GM12892 (cell line): Measurements from ENCODE around the gene NCOA5.
"Not testable (repeated sequence)": the region's sequence is repeated elsewhere in the genome, so short reads cannot be mapped to it uniquely, and the experiment has no call there.

Experiments
- DNase-seq: peaks from one replicate; pipeline ENCODE4 v3.0.0; 2011; ENCODE audit not compliant: insufficient read length
- FAIRE-seq: peaks from 2 replicates; lab custom pipeline; 2011; peaks lifted over from hg19 to GRCh38; lab: Jason Lieb, UNC
- POLR2A ChIP-seq: IDR thresholded peaks from 2 replicates; pipeline ENCODE4 v1.6.1; 2011; ENCODE audit warnings: low read depth, low read length, control low read depth
- POLR2AphosphoS5 ChIP-seq: IDR thresholded peaks from 2 replicates; pipeline ENCODE4 v1.6.1; 2011; ENCODE audit warnings: low read depth, low read length, control low read depth
- TAF1 ChIP-seq: IDR thresholded peaks from 2 replicates; pipeline ENCODE4 v1.6.1; 2011; ENCODE audit warnings: low read depth, mild to moderate bottlenecking, control low read depth, low read length, borderline replicate concordance

The NCOA5 gene

DNA sequence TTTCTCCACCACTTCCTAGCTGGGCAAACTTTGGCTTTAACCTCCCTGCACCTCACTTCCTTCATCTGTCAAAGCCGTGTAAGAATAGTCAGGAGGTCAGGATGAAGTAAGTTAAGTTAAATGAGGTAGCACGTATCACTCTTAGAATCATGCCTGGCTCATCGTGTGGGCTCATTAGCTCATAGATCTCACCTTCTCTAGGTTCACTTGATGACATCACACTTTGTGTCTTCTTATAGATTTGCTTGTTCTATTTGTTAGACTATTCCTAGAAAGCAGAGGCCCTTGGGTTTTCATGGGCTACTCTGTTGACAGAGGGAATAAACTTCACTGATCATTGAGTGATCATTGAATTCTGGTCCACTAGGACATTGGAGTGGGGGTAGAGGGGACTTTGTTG is 12.2 kb upstream of the NCOA5 start:
- DNase-seq (no peak), FAIRE-seq (no peak)
- TF ChIP-seq TAF1 (no peak), POLR2A (no peak), POLR2AphosphoS5 (no peak)

DNA sequence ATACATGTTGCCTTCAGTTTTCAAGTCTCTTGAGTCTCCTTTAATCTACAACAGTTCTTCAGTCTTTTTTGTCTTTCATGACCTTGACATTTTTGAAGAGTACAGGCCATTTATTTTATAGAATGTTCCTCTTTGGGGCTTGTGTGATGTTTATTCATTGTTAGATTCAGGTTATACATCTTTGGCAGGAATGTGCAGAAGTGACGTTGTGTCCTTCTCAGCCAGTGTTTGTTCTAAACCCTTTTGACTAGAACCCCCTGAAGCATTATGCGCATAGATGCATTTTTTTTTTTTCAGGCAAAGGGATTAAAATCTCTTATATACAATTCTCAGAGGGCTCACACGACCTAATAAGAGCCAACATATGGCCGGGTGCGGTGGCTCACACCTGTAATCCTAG is 11.2 kb upstream of the NCOA5 start:
- DNase-seq (no peak), FAIRE-seq (no peak)
- TF ChIP-seq POLR2A (no peak), TAF1 (no peak), POLR2AphosphoS5 (no peak)

DNA sequence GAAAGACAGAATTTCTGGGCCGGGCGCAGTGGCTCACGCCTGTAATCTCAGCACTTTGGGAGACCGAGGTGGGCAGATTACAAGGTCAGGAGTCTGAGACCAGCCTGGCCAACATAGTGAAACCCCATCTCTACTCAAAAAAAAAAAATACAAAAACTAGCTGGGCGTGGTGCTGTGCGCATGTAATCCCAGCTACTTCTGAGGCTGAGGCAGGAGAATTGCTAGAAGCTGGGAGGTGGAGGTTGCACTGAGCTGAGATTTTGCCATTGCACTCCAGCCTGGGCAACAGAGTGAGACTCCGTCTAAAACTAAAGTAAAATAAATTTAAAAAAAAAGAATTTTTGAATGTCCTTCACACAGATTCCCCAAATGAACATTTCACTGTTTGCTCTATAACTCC is 10.7 kb upstream of the NCOA5 start:
- FAIRE-seq = not testable (repeated sequence)

DNA sequence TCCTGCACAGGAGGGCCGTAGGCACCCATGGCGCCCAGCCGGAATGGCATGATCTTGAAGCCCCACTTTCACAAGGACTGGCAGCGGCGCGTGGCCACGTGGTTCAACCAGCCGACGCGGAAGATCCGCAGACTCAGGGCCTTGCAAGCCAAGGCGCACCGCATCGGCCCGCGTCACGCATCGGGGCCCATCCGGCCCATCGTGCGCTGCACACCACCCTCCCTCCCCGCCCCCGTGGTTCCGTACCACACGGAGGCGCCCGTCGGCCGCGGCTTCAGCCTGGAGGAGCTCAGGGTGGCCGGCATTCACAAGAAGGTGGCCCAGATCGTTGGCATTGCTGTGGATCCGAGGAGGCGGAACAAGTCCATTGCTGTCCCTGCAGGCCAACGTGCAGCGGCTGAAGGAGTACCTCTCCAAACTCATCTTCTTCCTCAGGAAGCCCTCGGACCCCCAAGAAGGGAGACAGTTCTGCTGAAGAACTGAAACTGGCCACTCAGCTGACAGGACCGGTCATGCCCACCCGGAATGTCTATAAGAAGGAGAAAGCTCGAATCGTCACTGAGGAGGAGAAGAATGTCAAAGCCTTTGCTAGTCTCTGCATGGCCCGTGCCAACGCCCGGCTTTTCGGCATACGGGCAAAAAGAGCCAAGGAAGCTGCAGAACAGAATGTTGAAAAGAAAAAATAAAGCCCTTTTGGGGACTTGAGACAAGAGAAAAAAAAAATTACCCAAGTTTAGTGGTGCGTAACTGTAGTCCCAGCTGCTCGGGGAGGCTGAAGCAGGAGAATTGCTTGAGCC is 9.9 kb upstream of the NCOA5 start:
- DNase-seq (no peak), FAIRE-seq (peak; percentile 95)
- TF ChIP-seq POLR2A (no peak), TAF1 (no peak), POLR2AphosphoS5 (no peak)

More for the DNA sequence above, 10.7 kb upstream of the NCOA5 start:
- DNase-seq = not testable (repeated sequence)

DNA sequence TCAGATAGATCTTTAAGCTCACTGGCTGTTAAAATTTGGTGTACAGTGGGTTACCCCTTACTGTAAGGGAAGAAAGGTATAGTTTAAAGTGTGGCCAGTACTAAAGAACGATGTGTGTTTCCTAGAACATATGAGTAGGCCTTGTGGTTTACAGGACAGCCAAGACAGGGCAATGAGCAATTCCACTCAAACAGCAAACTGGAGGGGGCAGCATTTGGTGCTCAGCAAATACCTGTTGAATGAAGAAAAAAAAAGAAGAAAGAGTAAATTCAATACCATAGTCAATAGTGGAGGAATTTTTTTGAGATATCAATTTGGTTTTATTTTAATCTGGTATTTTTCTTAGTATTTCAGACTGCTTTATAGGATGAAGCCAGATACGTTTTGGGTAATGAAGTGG is 3.8 kb upstream of the NCOA5 start:
- DNase-seq (no peak), FAIRE-seq (no peak)
- TF ChIP-seq TAF1 = no peak
- TF ChIP-seq POLR2A = no peak
- no peak for TF ChIP-seq POLR2AphosphoS5

DNA sequence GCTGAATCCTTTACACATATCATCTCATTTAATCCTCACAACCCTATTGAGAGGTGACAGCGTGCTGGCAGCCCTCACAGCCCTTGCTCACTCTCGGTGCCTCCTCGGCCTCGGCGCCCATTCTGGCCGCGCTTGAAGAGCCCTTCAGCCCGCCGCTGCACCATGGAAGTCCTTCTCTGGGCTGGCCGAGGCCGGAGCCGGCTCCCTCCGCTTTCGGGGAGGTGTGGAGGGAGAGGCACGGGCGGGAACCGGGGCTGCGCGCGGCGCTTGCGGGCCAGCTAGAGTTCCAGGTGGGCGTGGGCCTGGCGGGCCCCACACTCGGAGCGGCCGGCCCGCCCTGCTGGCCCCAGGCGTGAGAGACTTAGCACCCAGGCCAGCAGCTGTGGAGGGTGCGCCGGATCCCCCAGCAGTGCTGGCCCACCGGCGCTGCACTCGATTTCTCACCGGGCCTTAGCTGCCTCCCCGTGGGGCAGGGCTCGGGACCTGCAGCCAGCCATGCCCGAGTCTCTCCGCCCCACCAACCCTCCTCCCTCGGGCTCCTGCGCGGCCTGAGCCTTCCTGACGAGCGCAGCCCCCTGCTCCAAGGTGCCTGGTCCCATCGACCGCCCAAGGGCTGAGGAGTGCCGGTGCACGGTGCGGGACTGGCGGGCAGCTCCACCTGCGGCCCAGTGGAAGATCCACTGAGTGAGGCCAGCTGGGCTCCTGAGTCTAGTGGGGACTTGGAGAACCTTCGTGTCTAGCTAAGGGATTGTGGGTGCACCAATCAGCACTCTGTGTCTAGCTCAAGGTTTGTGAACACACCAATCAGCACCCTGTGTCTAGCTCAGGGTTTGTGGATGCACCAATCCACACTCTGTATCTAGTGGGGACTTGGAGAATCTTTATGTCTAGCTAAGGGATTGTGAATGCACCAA is 2.1 kb upstream of the NCOA5 start:
- not testable (repeated sequence) for FAIRE-seq, DNase-seq

DNA sequence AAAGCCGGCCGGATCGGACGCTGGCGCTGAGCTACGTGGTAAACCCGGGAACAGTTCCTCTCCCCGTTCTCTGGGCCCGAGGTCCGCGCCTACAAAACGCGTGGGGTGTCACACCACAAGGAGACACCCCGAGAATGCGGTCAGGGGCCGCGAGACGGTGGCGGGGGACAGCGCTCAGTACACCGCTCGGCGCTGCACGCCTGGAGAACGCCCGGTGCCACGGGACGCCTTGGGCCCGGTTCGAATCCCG is 670 bp downstream of the NCOA5 start:
- TF ChIP-seq POLR2AphosphoS5 (no peak), TAF1 (no peak)
- DNase-seq = no peak

DNA sequence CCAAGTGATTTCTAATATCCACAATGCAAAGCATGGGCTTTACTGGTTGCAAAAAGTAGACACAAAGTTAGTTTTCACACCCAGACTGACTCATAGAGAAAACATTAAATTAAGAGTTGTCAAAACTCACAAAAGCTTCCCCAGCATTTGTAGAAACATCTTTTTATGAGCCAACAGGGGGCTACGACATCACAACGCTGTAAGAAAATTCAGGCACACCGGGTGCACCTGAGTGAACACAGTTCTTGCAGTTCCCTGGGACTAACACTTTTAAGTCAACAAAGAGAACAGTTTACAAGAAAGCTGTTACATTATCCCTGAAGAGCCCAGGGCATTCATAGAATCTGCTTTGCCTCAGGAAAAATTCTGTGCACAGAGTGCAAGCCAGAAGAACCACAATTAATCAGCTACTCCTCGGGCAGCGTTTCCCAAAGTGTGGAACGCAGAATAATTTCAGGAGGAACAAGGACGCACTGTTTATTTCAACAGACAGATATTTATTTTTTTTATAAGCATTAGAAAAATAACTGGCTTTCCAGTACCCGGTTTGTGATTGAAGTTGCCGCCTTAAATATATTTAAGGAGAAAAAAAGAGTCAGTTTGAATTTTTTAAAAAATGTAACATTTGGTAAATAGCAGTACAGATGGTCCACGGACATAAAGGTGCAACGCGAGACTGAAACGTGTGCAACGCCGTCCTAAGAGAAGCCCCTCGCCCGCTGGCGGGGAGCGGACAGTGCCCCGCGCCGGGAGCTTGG is 1.2 kb downstream of the NCOA5 start:
- DNase-seq = no peak

More for the DNA sequence above, 670 bp downstream of the NCOA5 start:
- peak; percentile 38 for FAIRE-seq

DNA sequence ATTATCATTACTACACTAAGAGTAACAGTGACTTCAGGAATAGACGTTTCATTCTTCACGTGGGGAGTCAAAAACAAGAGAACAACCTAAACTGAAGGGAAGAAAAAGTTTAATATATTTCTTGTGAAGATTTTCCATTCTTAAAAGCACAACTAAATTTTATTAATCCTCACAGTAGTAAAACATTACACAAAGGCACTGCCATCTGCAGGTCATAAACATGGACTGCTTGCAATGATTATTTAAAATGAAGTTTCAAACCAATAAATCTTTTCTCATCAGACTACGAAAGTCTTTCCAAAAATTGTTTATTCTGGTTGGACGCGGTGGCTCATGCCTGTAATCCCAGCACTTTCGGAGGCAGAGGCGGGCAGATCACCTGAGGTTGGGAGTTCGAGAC is 2.6 kb downstream of the NCOA5 start:
- FAIRE-seq (no peak), DNase-seq (no peak)
- no peak for TF ChIP-seq POLR2AphosphoS5
- TF ChIP-seq TAF1 = no peak
- TF ChIP-seq POLR2A = no peak

More for the DNA sequence above, 1.2 kb downstream of the NCOA5 start:
- TF ChIP-seq POLR2A = no peak
- no peak for TF ChIP-seq TAF1
- no peak for TF ChIP-seq POLR2AphosphoS5
- FAIRE-seq = no peak

DNA sequence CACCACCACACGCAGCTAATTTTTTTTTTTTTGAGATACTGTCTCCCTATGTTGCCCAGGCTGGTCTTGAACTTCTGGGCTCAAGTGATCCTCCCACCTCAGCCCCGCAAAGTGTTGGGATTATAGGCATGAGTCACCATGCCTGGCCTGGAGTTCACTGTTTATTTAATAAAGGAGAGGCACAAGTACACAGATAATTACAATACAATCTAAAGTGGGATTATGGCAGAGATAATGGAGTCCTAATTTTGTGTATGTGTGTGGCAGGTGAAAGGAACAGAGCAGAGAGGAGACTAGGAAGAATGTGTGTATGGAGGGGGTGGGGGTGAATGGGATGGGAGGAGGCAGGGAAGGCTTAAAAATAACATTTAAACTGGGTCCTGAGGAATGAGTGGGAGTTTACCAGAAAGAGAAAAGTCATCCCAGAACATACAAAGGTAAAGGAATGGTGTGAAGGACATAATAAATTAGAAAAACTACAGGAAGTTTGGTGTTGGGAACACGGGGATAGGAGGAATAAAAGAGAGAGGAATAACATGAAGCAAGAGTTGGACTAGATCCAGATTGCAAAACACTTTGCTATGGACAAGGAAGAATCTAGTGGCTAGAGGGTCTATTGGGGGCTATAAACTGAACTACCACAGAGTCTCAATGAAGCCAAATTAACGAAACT is 4.4 kb downstream of the NCOA5 start:
- DNase-seq (no peak), FAIRE-seq (no peak)
- TF ChIP-seq POLR2A (no peak), TAF1 (no peak), POLR2AphosphoS5 (no peak)

DNA sequence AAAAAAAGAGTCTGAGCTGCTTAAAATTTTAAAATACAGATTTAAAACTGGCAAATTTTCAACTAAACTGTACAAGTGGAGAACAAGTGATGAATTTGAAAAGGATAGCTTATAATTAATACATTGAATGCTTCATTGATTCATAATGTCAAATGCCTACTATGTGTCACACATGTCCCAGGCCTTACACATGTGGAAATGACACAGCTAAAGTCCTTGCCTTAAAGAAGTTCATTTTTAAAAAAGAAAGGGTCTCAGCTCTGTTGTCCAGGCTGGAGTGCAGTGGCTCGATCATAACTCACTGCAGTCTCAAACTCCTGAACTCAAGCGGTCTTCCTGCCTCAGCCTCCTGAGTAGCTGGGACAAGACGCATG is 5.0 kb downstream of the NCOA5 start:
- no peak for DNase-seq
- no peak for FAIRE-seq
- TF ChIP-seq POLR2AphosphoS5 (no peak), TAF1 (no peak), POLR2A (no peak)

DNA sequence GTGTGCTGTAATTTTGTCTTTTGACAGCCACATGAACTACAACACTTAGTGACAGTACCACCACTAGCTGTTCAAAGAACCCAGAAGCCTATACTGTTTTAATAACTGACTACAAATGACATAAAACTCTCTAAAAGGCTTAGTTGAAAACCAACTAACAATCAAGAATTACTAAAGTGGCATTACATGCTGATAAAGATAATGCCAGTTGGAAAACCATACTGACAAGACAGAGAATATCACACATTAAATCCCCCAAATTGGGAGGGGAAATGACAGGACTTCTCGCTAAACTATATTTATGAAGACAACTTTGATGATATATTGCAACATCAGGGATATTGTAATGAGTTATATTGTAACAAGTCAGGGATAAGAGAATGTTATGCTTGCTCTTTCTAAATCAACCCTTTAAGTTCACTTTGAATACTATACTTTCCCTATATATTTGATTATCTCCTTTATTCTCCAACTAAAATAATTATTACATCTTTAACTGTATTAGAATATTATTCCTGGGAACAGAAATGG is 6.2 kb downstream of the NCOA5 start:
- DNase-seq (no peak), FAIRE-seq (no peak)
- TF ChIP-seq POLR2A = no peak
- no peak for TF ChIP-seq TAF1
- TF ChIP-seq POLR2AphosphoS5 = no peak
